NCI-H526 (cell line): Measurements from ENCODE around the gene ZNF213.
"Not testable (repeated sequence)": the region's sequence is repeated elsewhere in the genome, so short reads cannot be mapped to it uniquely, and the experiment has no call there.

Source experiments
- DNase-seq, 2 experiments: peaks; one replicate each; lab custom pipeline; 2025; lab: John Stamatoyannopoulos, UW

The ZNF213 gene

GRCh38 chr16:3129137-3130131 lies 5.4 kb upstream of the ZNF213 start:
- DNase-seq = peak; percentile 65 to 84

DNA sequence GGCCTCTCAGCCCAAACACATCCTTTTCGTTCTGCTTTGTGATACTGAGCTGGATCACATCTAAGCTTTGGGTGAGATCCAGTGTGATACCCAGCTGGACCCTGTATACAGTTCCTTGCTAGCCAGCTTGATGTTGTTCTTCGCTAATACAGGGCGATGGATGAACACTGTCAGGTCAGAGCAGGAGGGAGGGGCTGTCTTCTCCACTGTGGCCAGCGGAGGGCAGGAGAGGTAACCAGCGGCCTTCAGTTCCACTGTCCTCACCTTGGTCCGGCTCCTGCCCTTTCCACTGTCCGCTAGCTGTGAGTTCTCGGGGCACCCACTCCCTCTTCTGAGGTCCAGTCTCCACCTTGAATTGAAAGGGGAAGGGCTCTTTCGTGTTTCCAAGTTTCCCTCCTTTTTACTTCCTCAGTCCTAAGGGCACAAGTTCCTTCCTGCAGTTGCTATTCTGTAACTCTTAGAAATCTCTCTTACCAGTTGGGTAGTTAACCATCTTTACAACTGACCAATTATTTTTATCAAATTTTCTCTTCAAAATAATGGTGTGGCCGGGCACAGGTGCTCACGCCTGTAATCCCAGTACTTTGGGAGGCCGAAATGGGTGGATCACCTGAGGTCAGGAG lies 3.0 kb upstream of the ZNF213 start:
- DNase-seq = peak in 1 of 2 experiments; percentile 40

- DNase-seq = no peak
These were observed 985 bp upstream of the ZNF213 start for GRCh38 chr16:3133844-3134243.

DNA sequence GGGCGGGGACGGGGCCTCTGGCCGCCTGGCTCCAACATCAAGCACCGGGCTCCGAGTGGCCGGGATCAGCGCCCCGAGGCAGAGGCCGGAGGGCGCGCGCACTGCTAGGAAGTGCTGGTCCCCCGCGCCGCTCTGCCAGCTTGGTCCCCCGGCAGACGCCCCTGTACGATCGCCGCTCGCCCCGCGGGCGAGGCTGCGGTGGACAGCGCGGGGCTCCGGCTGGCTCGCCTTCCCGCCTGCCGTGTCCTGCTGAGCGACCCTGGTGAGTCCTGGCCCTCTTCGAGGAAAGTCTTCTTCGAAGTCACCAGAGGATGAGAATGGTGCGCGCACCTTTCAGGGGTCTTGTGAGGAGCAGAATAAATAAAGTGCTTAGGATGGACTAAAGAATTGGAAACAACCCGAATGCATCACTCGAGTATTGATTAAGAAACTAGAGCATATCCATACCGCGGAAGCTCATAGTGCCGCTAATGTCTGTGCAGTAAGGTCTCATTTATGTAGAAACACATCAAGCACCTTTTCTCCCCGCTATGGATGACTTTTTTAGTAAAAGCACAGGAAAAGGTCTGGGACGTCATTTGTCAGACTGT lies 392 bp downstream of the ZNF213 start:
- peak in 1 of 2 experiments; percentile 53 for DNase-seq

- no peak for DNase-seq
These were observed 2.4 kb downstream of the ZNF213 start for GRCh38 chr16:3137267-3137666.

GRCh38 chr16:3138342-3138741 lies 3.5 kb downstream of the ZNF213 start:
- DNase-seq = no peak

DNA sequence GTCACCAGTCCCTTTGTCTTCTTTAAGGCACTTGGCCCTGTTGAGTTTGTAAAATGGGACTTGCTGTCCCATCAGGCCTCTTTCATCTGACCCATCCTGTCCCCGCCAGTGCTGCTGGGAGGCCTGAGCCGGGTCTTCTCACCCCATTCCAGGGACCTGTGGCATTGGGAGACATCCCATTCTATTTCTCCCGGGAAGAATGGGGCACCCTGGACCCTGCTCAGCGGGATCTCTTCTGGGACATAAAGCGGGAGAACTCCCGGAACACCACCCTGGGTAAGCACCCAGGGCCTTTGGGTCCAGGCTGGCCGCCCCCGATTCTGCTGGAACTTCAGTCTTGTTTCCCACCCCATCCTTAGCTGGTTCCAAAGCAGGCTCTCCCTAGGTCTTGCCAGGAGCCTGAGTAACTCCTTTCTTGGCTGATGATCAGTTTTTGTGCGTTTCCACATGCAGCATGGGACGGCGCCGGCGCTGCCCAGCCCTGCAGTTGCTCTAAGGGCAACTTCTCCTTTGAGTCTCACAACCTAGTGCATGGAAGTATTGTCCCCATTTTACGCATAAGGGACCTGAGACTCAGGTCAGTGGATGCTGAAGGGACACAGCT lies 4.1 kb downstream of the ZNF213 start:
- DNase-seq = no peak

DNA sequence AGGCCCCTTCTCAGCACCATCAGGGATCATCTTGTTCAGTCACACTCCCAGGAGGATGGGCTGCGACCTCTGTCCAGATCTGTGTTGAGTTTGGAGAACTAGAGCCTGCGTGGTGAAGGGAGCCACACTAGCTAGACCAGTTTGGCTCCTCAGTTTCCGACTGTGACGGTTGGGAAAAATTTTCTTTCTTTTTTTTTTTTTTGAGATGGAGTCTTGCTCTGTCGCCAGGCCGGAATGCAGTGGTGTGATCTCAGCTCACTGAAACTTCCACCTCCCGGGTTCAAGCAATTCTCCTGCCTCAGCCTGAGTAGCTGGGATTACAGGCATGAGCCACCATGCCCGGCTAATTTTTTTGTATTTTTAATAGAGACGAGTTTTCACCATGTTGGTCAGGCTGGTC lies 4.7 kb downstream of the ZNF213 start:
- DNase-seq = not testable (repeated sequence)

DNA sequence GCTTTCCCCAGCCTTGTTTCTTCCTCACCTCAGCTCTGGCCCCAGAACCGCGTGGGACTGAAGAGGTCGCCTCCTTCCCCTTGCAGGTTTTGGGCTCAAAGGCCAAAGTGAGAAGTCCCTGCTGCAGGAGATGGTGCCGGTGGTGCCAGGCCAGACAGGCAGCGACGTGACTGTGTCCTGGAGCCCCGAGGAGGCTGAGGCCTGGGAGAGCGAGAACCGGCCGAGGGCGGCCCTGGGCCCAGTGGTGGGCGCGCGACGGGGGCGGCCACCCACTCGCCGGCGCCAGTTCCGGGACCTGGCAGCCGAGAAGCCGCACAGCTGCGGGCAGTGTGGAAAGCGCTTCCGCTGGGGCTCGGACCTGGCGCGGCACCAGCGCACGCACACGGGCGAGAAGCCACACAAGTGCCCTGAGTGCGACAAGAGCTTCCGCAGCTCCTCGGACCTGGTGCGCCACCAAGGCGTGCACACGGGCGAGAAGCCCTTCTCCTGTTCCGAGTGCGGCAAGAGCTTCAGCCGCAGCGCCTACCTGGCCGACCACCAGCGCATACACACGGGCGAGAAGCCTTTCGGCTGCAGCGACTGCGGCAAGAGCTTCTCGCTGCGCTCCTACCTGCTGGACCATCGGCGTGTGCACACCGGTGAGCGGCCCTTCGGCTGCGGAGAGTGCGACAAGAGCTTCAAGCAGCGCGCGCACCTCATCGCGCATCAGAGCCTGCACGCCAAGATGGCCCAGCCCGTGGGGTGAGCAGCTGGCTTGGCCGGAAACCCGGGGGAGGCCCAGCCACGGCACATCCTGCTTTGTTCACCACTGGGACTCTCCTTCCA lies 6.0 kb downstream of the ZNF213 start:
- DNase-seq = no peak

- no peak for DNase-seq
These were observed 7.0 kb downstream of the ZNF213 start for GRCh38 chr16:3141781-3142311.

- DNase-seq = no peak
These were observed 7.5 kb downstream of the ZNF213 start for GRCh38 chr16:3142327-3142726.

DNA sequence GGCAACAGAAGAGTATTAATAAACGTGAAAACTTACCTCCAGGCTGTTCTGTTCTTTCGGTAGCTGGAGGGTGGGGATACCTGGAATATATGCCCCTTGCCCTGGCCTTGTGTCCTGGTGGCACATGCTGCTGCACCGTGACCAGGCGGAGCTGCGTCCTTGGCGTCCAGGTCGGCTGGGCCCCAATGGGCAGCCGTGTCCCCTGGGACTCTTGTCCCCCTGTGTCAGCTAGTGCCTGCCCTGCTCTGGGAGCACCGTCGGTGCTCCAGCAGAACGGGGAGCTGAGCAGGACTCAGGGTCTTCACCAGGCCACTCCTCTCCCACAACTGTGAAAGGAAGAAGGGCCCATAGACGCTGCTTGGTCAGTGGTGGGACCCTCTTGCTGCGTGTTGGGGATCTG lies 7.9 kb downstream of the ZNF213 start:
- no peak for DNase-seq

DNA sequence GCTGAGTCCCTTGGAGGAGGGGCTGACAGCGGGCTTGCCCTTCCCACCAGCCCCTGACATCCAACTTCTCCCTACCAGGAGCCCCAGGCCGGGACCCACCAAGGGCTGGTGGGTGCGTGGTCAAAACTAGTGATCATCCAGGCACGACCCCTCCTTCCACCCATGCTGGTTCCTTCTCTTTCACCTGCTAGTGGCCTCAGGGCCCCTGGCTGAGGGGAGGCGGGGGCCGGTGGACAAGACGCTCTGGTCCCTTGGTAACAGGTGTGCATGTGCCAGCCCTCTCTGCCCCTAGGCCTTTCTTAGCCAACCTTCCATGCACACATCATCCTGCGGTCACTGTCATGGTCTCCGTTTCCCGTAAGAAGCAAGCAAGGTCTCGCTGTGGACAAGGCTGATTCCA lies 8.4 kb downstream of the ZNF213 start:
- no peak for DNase-seq

DNA sequence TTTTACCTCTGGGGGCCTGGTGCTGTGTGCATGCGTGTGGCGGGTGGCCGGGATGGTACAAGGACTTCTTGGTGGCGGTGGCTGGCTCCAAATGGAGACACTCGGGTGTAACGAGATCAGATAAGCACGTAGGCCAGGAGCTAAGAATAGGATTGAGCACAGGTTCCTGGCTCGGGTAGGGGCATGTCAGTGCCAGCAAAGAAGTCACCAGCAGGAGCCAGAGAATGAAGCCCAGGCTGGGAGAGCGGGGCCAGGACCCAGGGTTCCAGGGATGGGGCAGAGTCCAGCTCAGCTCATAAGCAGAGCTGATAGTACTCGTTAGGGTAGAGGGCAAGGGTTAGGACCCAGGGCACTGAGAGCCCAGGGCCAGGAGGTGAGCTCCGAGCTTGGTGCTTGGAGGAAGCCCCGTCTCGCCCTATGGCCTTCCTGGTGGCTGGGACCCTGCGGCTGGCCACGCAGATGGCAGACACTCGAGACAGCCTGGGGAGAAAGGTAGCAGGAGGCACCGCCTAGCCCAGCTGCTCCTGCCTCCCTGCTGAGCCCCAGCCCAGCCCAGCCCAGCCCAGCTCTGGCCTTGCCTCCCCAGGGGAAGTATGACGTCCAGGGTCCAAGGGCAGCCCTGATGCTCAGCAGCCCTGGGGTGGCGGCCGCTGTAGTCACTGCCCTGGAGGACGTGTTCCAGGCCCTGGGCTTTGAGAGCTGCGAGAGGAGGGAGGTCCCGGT lies 8.9 kb downstream of the ZNF213 start:
- DNase-seq = no peak

DNA sequence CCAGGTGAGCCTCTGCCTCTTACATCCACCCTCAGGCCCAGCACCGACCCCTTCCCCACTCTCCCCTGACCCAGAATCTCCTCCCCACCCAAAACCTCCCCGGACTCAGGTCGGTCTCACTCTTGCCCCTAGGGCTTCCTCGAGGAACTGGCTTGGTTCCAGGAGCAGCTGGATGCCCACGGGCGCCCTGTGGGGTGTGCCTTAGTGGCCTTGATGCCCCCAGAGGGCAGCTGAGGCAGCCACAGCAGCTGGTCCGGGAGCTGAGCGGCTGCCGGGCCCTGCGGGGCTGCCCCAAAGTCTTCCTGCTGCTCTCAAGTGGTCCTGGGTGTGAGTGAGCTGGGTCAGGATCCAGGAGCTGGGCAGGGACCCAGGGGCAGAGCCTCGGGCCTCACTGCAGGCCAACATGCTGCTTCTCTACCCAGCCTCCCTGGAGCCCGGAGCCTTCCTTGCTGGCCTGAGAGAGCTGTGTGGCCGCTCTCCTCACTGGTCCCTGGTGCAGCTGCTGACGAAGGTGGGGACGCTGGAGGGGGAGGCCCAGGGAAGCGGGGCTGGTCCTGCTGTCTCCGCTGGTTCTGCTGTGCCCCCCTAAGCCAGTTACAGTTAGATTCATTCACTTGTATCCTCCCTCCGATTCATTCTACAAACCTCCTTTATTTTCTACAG lies 9.6 kb downstream of the ZNF213 start:
- no peak for DNase-seq

GRCh38 chr16:3145151-3145550 lies 10.3 kb downstream of the ZNF213 start:
- DNase-seq = no peak

DNA sequence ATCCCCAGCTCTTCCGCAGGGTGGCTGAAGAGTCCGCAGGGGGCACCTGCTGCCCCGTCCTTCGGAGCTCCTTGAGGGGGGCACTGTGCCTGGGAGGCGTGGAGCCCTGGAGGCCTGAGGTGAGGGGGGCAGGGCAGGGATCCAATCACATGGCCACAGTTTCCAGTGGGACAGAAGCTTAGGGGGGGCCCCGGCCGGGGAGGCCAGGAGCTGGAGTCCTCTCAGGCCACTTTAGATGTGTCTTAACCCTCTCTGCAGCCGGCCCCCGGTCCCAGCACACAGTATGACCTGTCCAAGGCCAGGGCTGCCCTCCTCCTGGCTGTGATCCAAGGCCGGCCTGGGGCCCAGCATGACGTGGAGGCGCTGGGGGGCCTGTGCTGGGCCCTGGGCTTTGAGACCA lies 10.8 kb downstream of the ZNF213 start:
- no peak for DNase-seq

GRCh38 chr16:3147046-3147756 lies 12.4 kb downstream of the ZNF213 start:
- DNase-seq = no peak

DNA sequence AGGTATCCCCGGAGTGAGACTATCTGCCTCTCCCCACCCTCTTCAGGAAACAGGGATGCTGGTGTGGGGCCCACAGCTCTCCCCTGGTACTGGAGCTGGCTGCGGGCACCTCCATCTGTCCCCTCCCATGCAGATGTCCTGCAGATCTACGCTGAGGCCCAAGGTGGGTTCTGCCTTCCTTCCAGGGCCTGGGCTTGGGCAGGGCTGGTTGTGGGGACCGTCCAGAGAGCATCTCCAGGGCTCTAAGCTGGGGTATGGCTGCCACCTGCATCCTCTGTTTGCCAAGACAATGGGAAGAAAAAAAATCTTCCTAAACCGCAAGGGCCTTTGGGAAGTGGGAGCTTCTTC lies 12.9 kb downstream of the ZNF213 start:
- DNase-seq = no peak
